GM19438 (cell line): ENCODE results near the gene SOCS6.

Experiments
- ATAC-seq: cut with Tn5 transposase; IDR thresholded peaks from one replicate; pipeline ENCODE4 v1.9.1; 2021; ENCODE audit warnings: low read depth; ENCODE audit not compliant: unreplicated experiment

The SOCS6 gene

GRCh38 chr18:70288171-70288850 is 534 bp upstream of the SOCS6 start:
- peak; percentile 19 for ATAC-seq

GRCh38 chr18:70289351-70290312 is 787 bp downstream of the SOCS6 start:
- ATAC-seq = peak; percentile 49

GRCh38 chr18:70290482-70291294 is 1.8 kb downstream of the SOCS6 start:
- ATAC-seq = no peak

GRCh38 chr18:70291295-70291574 is 2.4 kb downstream of the SOCS6 start:
- ATAC-seq = no peak

- no peak for ATAC-seq
These were observed 3.8 kb downstream of the SOCS6 start for GRCh38 chr18:70292628-70293027.

- no peak for ATAC-seq
These were observed 4.3 kb downstream of the SOCS6 start for GRCh38 chr18:70293166-70293565.

- ATAC-seq = no peak
These were observed 5.8 kb downstream of the SOCS6 start for GRCh38 chr18:70294471-70295191.

- no peak for ATAC-seq
These were observed 6.6 kb downstream of the SOCS6 start for GRCh38 chr18:70295192-70296188.

- no peak for ATAC-seq
These were observed 7.4 kb downstream of the SOCS6 start for GRCh38 chr18:70296289-70296688.

- ATAC-seq = no peak
These were observed 7.9 kb downstream of the SOCS6 start for GRCh38 chr18:70296781-70297180.

- ATAC-seq = no peak
These were observed 10.5 kb downstream of the SOCS6 start for GRCh38 chr18:70299393-70299792.

- ATAC-seq = no peak
These were observed 12.8 kb downstream of the SOCS6 start for GRCh38 chr18:70301667-70302066.

- no peak for ATAC-seq
These were observed 19.9 kb downstream of the SOCS6 start for GRCh38 chr18:70308555-70309294.

GRCh38 chr18:70310560-70311320 is 21.9 kb downstream of the SOCS6 start:
- ATAC-seq = no peak

GRCh38 chr18:70311726-70312125 is 22.9 kb downstream of the SOCS6 start:
- ATAC-seq = no peak

- ATAC-seq = no peak
These were observed 24.8 kb downstream of the SOCS6 start for GRCh38 chr18:70313640-70314039.

GRCh38 chr18:70314151-70314782 is 25.4 kb downstream of the SOCS6 start:
- no peak for ATAC-seq
